IMR-90 (cell line): Measurements from ENCODE around the gene CGB7. TPM values are rescaled to one million over a fixed set of nuclear protein-coding genes. Genes with fewer than 3 reads are reported as not detected.

ENCODE experiments used
- ATAC-seq: fragments of 200-7000 bp; cut with Tn5 transposase; 2 replicates; pipeline ENCODE4 v1.9.1; 2020; ENCODE audit warnings: low read depth, mild to moderate bottlenecking, moderate library complexity
- BruUV-seq: library from RNA; stranded (reverse); fragments of 400-500 nt; replicated peaks from 2 replicates; lab custom pipeline; 2021; lab: Mats Ljungman, UMichigan
- CTCF ChIA-PET: fragments of 300-600 bp; formaldehyde crosslinking; extraction: SDS; loops from one replicate; lab custom pipeline; 2021; ENCODE audit warnings: antibody characterized with exemption; lab: Yijun Ruan, JAX
- POLR2A ChIA-PET: fragments of 300-600 bp; sonication (Branson Sonifier 250); formaldehyde crosslinking; loops from one replicate; lab custom pipeline; 2022; ENCODE audit warnings: antibody characterized with exemption; ENCODE audit not compliant: unreplicated experiment; lab: Charles Lee
- DNase-seq: peaks from one replicate; pipeline ENCODE4 v3.0.0; 2013
- H2AFZ ChIP-seq: replicated peaks from 2 replicates; pipeline ENCODE3; 2013; ENCODE audit warnings: low read length, mild to moderate bottlenecking; ENCODE audit not compliant: poor library complexity
- H2AK5ac ChIP-seq: 2 replicates; pipeline ENCODE4 v1.6.1; 2013; ENCODE audit warnings: low read depth, low read length, inconsistent platforms
- H2AK9ac ChIP-seq: replicated peaks from 2 replicates; pipeline ENCODE3; 2013; ENCODE audit warnings: mild to moderate bottlenecking, low read depth, low read length, moderate library complexity; ENCODE audit not compliant: poor library complexity
- H2BK120ac ChIP-seq: 2 replicates; pipeline ENCODE4 v1.6.1; 2013; ENCODE audit warnings: low read depth, low read length, inconsistent platforms
- H2BK15ac ChIP-seq: 3 replicates; pipeline ENCODE4 v1.6.1; 2013; ENCODE audit warnings: low read depth, low read length, inconsistent platforms
- H2BK20ac ChIP-seq: 2 replicates; pipeline ENCODE4 v1.6.1; 2013; ENCODE audit warnings: low read depth, mild to moderate bottlenecking, inconsistent platforms, low read length, moderate library complexity
- H2BK5ac ChIP-seq: 2 replicates; pipeline ENCODE4 v1.6.1; 2013; ENCODE audit warnings: mild to moderate bottlenecking, low read depth, low read length, inconsistent platforms; ENCODE audit not compliant: poor library complexity, severe bottlenecking
- H3K14ac ChIP-seq: replicated peaks from 2 replicates; pipeline ENCODE4 v1.6.1; 2013; ENCODE audit warnings: low read depth, low read length, inconsistent platforms
- H3K18ac ChIP-seq: 2 replicates; pipeline ENCODE4 v1.6.1; 2013; ENCODE audit warnings: low read depth, low read length, control low read depth
- H3K23ac ChIP-seq: 2 replicates; pipeline ENCODE4 v1.6.1; 2013; ENCODE audit warnings: low read depth, low read length, inconsistent platforms
- H3K27ac ChIP-seq: 2 replicates; pipeline ENCODE4 v1.5.1; 2013; ENCODE audit warnings: mild to moderate bottlenecking, control low read depth, low read length; ENCODE audit not compliant: insufficient read depth
- H3K27me3 ChIP-seq: 2 replicates; pipeline ENCODE4 v1.6.1; 2013; ENCODE audit warnings: low read length; ENCODE audit not compliant: control insufficient read depth, insufficient read depth
- H3K36me3 ChIP-seq: 2 replicates; pipeline ENCODE4 v1.6.1; 2013; ENCODE audit warnings: low read length, mixed read lengths; ENCODE audit not compliant: control insufficient read depth, insufficient read depth
- H3K4ac ChIP-seq: 2 replicates; pipeline ENCODE4 v1.6.1; 2013; ENCODE audit warnings: low read depth, low read length, inconsistent platforms
- H3K4me1 ChIP-seq: 2 replicates; pipeline ENCODE4 v1.6.1; 2013; ENCODE audit warnings: low read length, mixed read lengths; ENCODE audit not compliant: control insufficient read depth, insufficient read depth
- H3K4me2 ChIP-seq: 2 replicates; pipeline ENCODE4 v1.6.1; 2013; ENCODE audit warnings: low read depth, mild to moderate bottlenecking, control low read depth, low read length, moderate library complexity
- H3K4me3 ChIP-seq: 2 replicates; pipeline ENCODE4 v1.5.1; 2013; ENCODE audit warnings: low read depth, mild to moderate bottlenecking, control low read depth, low read length, moderate library complexity; ENCODE audit not compliant: insufficient read depth
- H3K56ac ChIP-seq: 2 replicates; pipeline ENCODE4 v1.6.1; 2013; ENCODE audit warnings: low read length, inconsistent platforms; ENCODE audit not compliant: insufficient read depth; ENCODE audit errors: extremely low read depth
- H3K79me1 ChIP-seq, 2 experiments: 2 replicates each; pipeline ENCODE4 v1.6.1; 2013; ENCODE audit warnings: low read length in 2 of 2, inconsistent platforms in 1 of 2, low read depth in 1 of 2
- H3K9ac ChIP-seq: 2 replicates; pipeline ENCODE4 v1.6.1; 2013; ENCODE audit warnings: low read depth, low read length, control low read depth
- H3K9me1 ChIP-seq: 2 replicates; pipeline ENCODE4 v1.6.1; 2013; ENCODE audit warnings: low read length, inconsistent platforms; ENCODE audit not compliant: insufficient read depth
- H3K9me3 ChIP-seq: 2 replicates; pipeline ENCODE4 v1.6.1; 2013; ENCODE audit warnings: low read length; ENCODE audit not compliant: control insufficient read depth, insufficient read depth
- H4K20me1 ChIP-seq: 2 replicates; pipeline ENCODE4 v1.6.1; 2013; ENCODE audit warnings: low read length, inconsistent platforms; ENCODE audit not compliant: insufficient read depth
- H4K5ac ChIP-seq: 2 replicates; pipeline ENCODE4 v1.6.1; 2013; ENCODE audit warnings: mild to moderate bottlenecking, low read depth, low read length, control low read depth
- H4K8ac ChIP-seq, 2 experiments: 2 replicates each; pipeline ENCODE4 v1.6.1; 2013; ENCODE audit warnings: low read depth in 2 of 2, low read length in 2 of 2, control low read depth in 1 of 2, inconsistent platforms in 1 of 2
- H4K91ac ChIP-seq: 2 replicates; pipeline ENCODE4 v1.6.1; 2013; ENCODE audit warnings: low read depth, low read length, inconsistent platforms; ENCODE audit not compliant: insufficient read depth
- BHLHE40 ChIP-seq: fragments of 150-350 bp; IDR thresholded peaks from 2 replicates; pipeline ENCODE4 v1.6.1; 2016; ENCODE audit warnings: mild to moderate bottlenecking, low read depth, low read length
- CHD1 ChIP-seq: IDR thresholded peaks from 2 replicates; pipeline ENCODE4 v1.6.1; 2012; ENCODE audit warnings: low read depth, low read length, improper control_type of control experiment
- FOS ChIP-seq: fragments of 150-350 bp; IDR thresholded peaks from 2 replicates; pipeline ENCODE4 v1.6.1; 2016; ENCODE audit warnings: low read depth, low read length
- RAD21 ChIP-seq: IDR thresholded peaks from 2 replicates; pipeline ENCODE4 v1.6.1; 2012; ENCODE audit warnings: low read length, improper control_type of control experiment
- RFX5 ChIP-seq: IDR thresholded peaks from 2 replicates; pipeline ENCODE4 v1.8.0; 2012; ENCODE audit warnings: low read depth, mild to moderate bottlenecking, low read length, moderate library complexity
- WGBS, 2 experiments: methylation state at CpG; one replicate each; pipeline versions ENCODE4 v1.1.5 to v1.1.7; 2013; ENCODE audit warnings: missing lambda C conversion rate in 2 of 2; ENCODE audit not compliant: insufficient read length in 1 of 2; ENCODE audit errors: extremely low coverage in 2 of 2; 5-methylcytosine and 5-hydroxymethylcytosine counted together
- dilution Hi-C: fragments of 300-500 bp; cut with HindIII; formaldehyde crosslinking; loops from one replicate; pipeline ENCODE4 v1.14.3; 2018; ENCODE audit warnings: low sequenced_read_pairs; ENCODE audit not compliant: unreplicated experiment
- in situ Hi-C: fragments of 300-500 bp; cut with MboI; formaldehyde crosslinking; loops from 3 replicates; pipeline ENCODE4 v1.14.3; 2019; ENCODE audit warnings: low sequenced_read_pairs, inconsistent platforms, mixed read lengths
- intact Hi-C: fragments of 100-400 bp; cut with micrococcal nuclease; formaldehyde crosslinking; loops from 2 replicates; pipeline ENCODE4 v1.10.0; 2022
- polyA plus RNA-seq, 3 experiments: library from polyadenylated mRNA; depleted of rRNA; stranded (reverse); fragments of >200 nt; gene quantifications; 2 replicates each; pipeline ENCODE4 v1.2.3, GENCODE V29; 2012; ENCODE audit warnings: low replicate concordance in 1 of 3
- total RNA-seq: library from RNA; depleted of rRNA; stranded (reverse); fragments of >200 nt; gene quantifications from 2 replicates; pipeline ENCODE4 v1.2.3, GENCODE V29; 2012

Gene CGB7
- total and polyA plus RNA-seq, 2 of the 4 experiments (the other 2 are of a cell fraction), result 1.7 TPM; not detected in 1

DNA sequence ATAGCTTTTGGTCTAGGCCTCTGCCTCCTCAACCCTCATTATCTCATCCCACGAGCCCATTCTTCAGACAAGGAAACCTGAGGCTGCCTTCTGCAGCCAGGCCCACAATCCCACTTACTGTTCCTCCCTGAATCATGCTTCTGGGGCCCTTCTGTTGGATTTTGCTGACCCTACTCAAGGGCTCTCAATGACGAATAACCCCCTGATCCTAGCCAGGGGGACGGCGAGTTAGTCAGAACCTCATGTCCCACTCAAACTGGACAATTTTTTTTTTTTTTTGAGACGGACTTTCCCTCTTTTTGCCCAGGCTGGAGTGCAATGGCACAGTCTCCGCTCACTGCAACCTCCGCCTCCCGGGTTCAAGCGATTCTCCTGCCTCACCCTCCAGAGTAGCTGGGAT lies 35.4 kb downstream of the CGB7 start:
- no peak overlapping the region for H3K4me2 ChIP-seq
- no peaks in the 10 kb centered on the region for H4K20me1 ChIP-seq
- H3K14ac ChIP-seq, result no peak overlapping the region
- no peak overlapping the region for H2BK120ac ChIP-seq
- no peaks in the 10 kb centered on the region for H3K36me3 ChIP-seq
- H3K56ac ChIP-seq, result no peak overlapping the region
- no peak overlapping the region for H2BK15ac ChIP-seq
- no peak overlapping the region for H4K5ac ChIP-seq
- WGBS, 2 experiments, result 90% methylated on average over 2 of the region's 9 CpGs; no CpG with 5 or more reads in 1 of the 2 experiments
- in situ Hi-C loops (no loop called here), dilution Hi-C loops (no loop called here), intact Hi-C loops (no loop called here)
- no peak overlapping the region for H3K9ac ChIP-seq
- no peak overlapping the region for H3K27ac ChIP-seq
- 0 out of 2 replicates have a peak, but pooled peaks cover 3% of the 10 kb centered on the region for H3K9me1 ChIP-seq
- no peak overlapping the region for H2AFZ ChIP-seq
- H2BK5ac ChIP-seq, result no peak overlapping the region
- H4K8ac ChIP-seq, result no peak overlapping the region
- no peaks in the 10 kb centered on the region for H3K9me3 ChIP-seq
- peak overlapping the region; percentile 50 for H2AK9ac ChIP-seq
- no peak overlapping the region for H4K91ac ChIP-seq
- H3K18ac ChIP-seq, result no peak overlapping the region
- POLR2A ChIA-PET, result no interaction called here
- ATAC-seq, result no peak
- TF ChIP-seq FOS, result no peak
- no peak for TF ChIP-seq BHLHE40
- no peak for TF ChIP-seq RFX5
- TF ChIP-seq RAD21, result no peak
- TF ChIP-seq CHD1, result no peak
- H2BK20ac ChIP-seq, result no peak overlapping the region
- no peak overlapping the region for H2AK5ac ChIP-seq
- no TSS peak for BruUV-seq
- peaks cover 2% of the 10 kb centered on the region; the same call in 1 of the 2 replicates for H3K27me3 ChIP-seq
- H3K4me1 ChIP-seq, result peaks cover 9% of the 10 kb centered on the region; the same call in 1 of the 2 replicates
- H3K4ac ChIP-seq, result no peak overlapping the region
- no peak for DNase-seq
- H3K79me1 ChIP-seq, result no peaks in the 10 kb centered on the region; a peak in 1 of 4 replicates
- no peak overlapping the region for H3K23ac ChIP-seq
- CTCF ChIA-PET, result no interaction called here
- H3K4me3 ChIP-seq, result no peak overlapping the region
